Measurements from ENCODE around the gene APBB1IP.

- no peak for TF ChIP-seq CTCF (IDR thresholded peaks at IDR 0.05)
- TF ChIP-seq ZFX (IDR thresholded peaks at IDR 0.05; ENCODE audit: borderline replicate concordance) = no peak
These were observed 106.8 kb downstream of the APBB1IP start for GRCh38 chr10:26544932-26545331.

All from 22Rv1 (cell line).